ENCODE measurements around the gene PLPP3. TPM values are rescaled to one million over a fixed set of nuclear protein-coding genes. Genes with fewer than 3 reads are reported as not detected.

PLPP3 gene
- polyA plus RNA-seq, 3 donors = 0.21 to 0.32 TPM; not detected in 1

DNA sequence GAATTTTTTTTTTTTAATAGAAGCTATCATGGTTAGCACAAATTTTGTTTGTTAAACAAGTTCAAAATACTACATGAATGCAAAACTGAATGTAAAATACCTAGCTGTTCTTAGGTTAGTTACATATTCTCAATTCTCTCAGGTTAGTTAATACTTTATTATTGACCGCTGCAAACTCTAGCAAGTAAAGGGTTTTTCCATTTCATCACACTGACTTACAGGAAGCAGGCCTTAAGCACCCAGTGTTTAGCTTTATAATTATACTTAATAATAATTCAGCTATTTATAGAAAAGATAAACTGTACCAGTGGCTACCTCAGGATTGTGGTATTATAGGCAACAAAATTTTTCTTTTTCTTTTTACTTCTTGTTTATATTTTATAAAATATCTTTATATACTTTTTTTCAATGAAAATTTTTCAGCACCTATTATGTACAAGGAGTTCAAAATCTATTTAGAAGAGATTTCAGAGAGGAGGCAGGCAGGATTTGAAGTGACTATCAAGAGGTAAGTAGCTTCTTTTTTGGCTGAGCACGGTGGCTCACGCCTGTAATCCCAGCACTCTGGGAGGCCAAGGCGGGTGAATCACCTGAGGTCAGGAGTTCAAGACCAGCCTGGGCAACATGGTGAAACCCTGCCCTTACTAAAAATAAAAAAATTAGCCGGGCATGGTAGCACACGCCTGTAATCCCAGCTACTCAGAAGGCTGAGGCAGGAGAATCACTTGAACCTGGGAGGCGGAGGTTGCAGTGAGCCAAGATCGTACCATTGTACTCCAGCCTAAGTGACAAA is 17.9 kb downstream of the PLPP3 start:
- Histone ChIP-seq H3K9me3 (replicated peaks in 1 of 2; ENCODE audit: control insufficient read depth in 1 of 2, insufficient read depth in 1 of 2, low read length in 2 of 2) (no peaks in the 10 kb centered on the region), H3K4me3 (replicated peaks in 1 of 3; ENCODE audit: low read depth in 2 of 3, low read length in 3 of 3) (no peak overlapping the region), H3K27me3 (ENCODE audit: control insufficient read depth in 2 of 2, insufficient read depth in 2 of 2, low read length in 2 of 2) (peaks cover 2 to 12% of the 10 kb centered on the region in 2 donors), H3K4me1 (ENCODE audit: control insufficient read depth in 1 of 2, insufficient read depth in 2 of 2, low read length in 2 of 2) (peaks cover 0 to 8% of the 10 kb centered on the region in 2 donors), H3K4me2 (replicated peaks; ENCODE audit: extremely low read depth, low read length, poor library complexity, severe bottlenecking) (no peak overlapping the region), H3K79me2 (ENCODE audit: insufficient read depth, low read length) (no peaks in the 10 kb centered on the region), H4K20me1 (ENCODE audit: insufficient read depth, low read length) (no peaks in the 10 kb centered on the region), H3K27ac (ENCODE audit: low read depth in 1 of 2, low read length in 2 of 2) (no peak overlapping the region), H2AFZ (ENCODE audit: insufficient read depth, low read depth, low read length, poor library complexity, severe bottlenecking) (no peak overlapping the region), H3K36me3 (replicated peaks in 1 of 2; ENCODE audit: control insufficient read depth in 1 of 2, insufficient read depth in 2 of 2, low read length in 2 of 2) (no peaks in the 10 kb centered on the region), H3K9ac (ENCODE audit: insufficient read depth, low read length, poor library complexity, severe bottlenecking) (no peak overlapping the region)
- Mint-ChIP-seq H3K4me1 (peaks cover 20% of the 10 kb centered on the region), H3K4me3 (no peak overlapping the region), H3K27ac (no peak overlapping the region), H3K27me3 (ENCODE audit: low read depth in 3 of 3) (peaks cover 7 to 26% (median 19%) of the 10 kb centered on the region in 3 donors), H3K9me3 (no peaks in the 10 kb centered on the region), H3K36me3 (no peaks in the 10 kb centered on the region)
- TF ChIP-seq, protein P1, sequence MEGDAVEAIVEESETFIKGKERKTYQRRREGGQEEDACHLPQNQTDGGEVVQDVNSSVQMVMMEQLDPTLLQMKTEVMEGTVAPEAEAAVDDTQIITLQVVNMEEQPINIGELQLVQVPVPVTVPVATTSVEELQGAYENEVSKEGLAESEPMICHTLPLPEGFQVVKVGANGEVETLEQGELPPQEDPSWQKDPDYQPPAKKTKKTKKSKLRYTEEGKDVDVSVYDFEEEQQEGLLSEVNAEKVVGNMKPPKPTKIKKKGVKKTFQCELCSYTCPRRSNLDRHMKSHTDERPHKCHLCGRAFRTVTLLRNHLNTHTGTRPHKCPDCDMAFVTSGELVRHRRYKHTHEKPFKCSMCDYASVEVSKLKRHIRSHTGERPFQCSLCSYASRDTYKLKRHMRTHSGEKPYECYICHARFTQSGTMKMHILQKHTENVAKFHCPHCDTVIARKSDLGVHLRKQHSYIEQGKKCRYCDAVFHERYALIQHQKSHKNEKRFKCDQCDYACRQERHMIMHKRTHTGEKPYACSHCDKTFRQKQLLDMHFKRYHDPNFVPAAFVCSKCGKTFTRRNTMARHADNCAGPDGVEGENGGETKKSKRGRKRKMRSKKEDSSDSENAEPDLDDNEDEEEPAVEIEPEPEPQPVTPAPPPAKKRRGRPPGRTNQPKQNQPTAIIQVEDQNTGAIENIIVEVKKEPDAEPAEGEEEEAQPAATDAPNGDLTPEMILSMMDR (IDR thresholded peaks at IDR 0.05) = no peak
- intact Hi-C loops (cut with micrococcal nuclease) = no loop called here
- WGBS (ENCODE audit: insufficient coverage) = no CpG with 5 or more reads among the region's 8 CpGs
- DNase-seq = no peak

DNA sequence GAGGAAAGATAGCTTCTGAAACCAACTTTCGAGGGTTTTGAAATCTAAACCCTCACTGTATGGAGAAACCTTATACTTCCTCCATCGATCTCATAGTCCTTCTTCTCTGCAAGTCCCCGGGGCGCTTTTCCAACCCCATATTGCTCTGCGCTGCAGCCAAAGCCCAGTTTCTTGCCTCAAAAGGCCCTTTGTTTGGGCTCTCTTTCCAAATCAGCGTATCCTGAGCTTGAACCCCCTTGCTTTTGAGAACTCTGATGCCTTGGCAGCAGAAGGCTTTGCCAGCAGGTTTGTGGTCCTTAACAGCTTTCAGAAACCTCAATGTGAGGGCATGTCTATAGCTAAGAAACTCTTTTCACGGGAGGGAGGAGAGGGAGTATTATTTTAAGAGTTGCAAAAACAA is 21.6 kb downstream of the PLPP3 start:
- H3K27ac ChIP-seq (ENCODE audit: low read depth in 1 of 2, low read length in 2 of 2) = no peak overlapping the region
- intact Hi-C loops (cut with micrococcal nuclease) = no loop called here
- DNase-seq = no peak
- Mint-ChIP-seq H3K9me3 (no peaks in the 10 kb centered on the region), H3K36me3 (no peaks in the 10 kb centered on the region), H3K4me3 (no peak overlapping the region), H3K27ac (peak overlapping the region in 1 of 7 donors; percentile 10), H3K27me3 (ENCODE audit: low read depth in 3 of 3) (peaks cover 6 to 22% (median 13%) of the 10 kb centered on the region in 3 donors), H3K4me1 (peaks cover 13% of the 10 kb centered on the region)
- no peaks in the 10 kb centered on the region for H3K9me3 ChIP-seq (replicated peaks in 1 of 2; ENCODE audit: control insufficient read depth in 1 of 2, insufficient read depth in 1 of 2, low read length in 2 of 2)
- no peaks in the 10 kb centered on the region for H3K36me3 ChIP-seq (replicated peaks in 1 of 2; ENCODE audit: control insufficient read depth in 1 of 2, insufficient read depth in 2 of 2, low read length in 2 of 2)
- H4K20me1 ChIP-seq (ENCODE audit: insufficient read depth, low read length) = no peaks in the 10 kb centered on the region
- no peaks in the 10 kb centered on the region for H3K79me2 ChIP-seq (ENCODE audit: insufficient read depth, low read length)
- no peak overlapping the region for H3K9ac ChIP-seq (ENCODE audit: insufficient read depth, low read length, poor library complexity, severe bottlenecking)
- peak overlapping the region; percentile 21 for H2AFZ ChIP-seq (ENCODE audit: insufficient read depth, low read depth, low read length, poor library complexity, severe bottlenecking)
- no peaks in the 10 kb centered on the region for H3K4me1 ChIP-seq (ENCODE audit: control insufficient read depth in 1 of 2, insufficient read depth in 2 of 2, low read length in 2 of 2)
- H3K27me3 ChIP-seq (ENCODE audit: control insufficient read depth in 2 of 2, insufficient read depth in 2 of 2, low read length in 2 of 2) = peaks cover 2 to 10% of the 10 kb centered on the region in 2 donors
- TF ChIP-seq, protein P1 (IDR thresholded peaks at IDR 0.05) = no peak
- WGBS (ENCODE audit: insufficient coverage) = 39% methylated on average over 5 of the region's 7 CpGs
- no peak overlapping the region for H3K4me2 ChIP-seq (replicated peaks; ENCODE audit: extremely low read depth, low read length, poor library complexity, severe bottlenecking)
- no peak overlapping the region for H3K4me3 ChIP-seq (replicated peaks in 1 of 3; ENCODE audit: low read depth in 2 of 3, low read length in 3 of 3)
